ENCODE results near the gene MPPED1. TPM values are rescaled to one million over a fixed set of nuclear protein-coding genes. Genes with fewer than 3 reads are reported as not detected.

Gene MPPED1
- total and polyA plus RNA-seq, 2 donors (not counting 1 experiment from before 2014, with no cell fraction given): not detected

GRCh38 chr22:43413826-43414225 is 2.0 kb downstream of the MPPED1 start:
- no peaks in the 10 kb centered on the region for H4K20me1 ChIP-seq (ENCODE audit: control insufficient read depth, extremely low read depth, insufficient read depth, low read length)
- DNase-seq (ENCODE audit: low read depth in 2 of 2): no peak
- H3K36me3 ChIP-seq (ENCODE audit: control insufficient read depth, insufficient read depth, low read length): no peaks in the 10 kb centered on the region
- H2AFZ ChIP-seq (ENCODE audit: low read length): no peak overlapping the region
- H3K4me3 ChIP-seq (replicated peaks in 1 of 4; ENCODE audit: control extremely low read depth in 1 of 4, insufficient read depth in 1 of 4, low read depth in 3 of 4, low read length in 4 of 4): no peak overlapping the region
- no peaks in the 10 kb centered on the region for H3K4me1 ChIP-seq (ENCODE audit: control insufficient read depth, extremely low read depth, insufficient read depth, low read length)
- no peaks in the 10 kb centered on the region for H3K9me3 ChIP-seq (ENCODE audit: control insufficient read depth, insufficient read depth, low read depth, low read length)
- peaks cover 33% of the 10 kb centered on the region for H3K27me3 ChIP-seq (ENCODE audit: control insufficient read depth, insufficient read depth, low read length)
- no peak overlapping the region for H3K27ac ChIP-seq (ENCODE audit: insufficient read depth, low read length)
- no peak overlapping the region for H3K4me2 ChIP-seq (ENCODE audit: extremely low read depth, insufficient read depth, low read length)
- no peaks in the 10 kb centered on the region for H3K79me2 ChIP-seq (ENCODE audit: control insufficient read depth, insufficient read depth, low read length)
- H3K9ac ChIP-seq (ENCODE audit: insufficient read depth, low read length): no peak overlapping the region
- TF ChIP-seq CTCF (conservative IDR thresholded peaks at IDR 0.05 in 1 of 2, IDR thresholded peaks at IDR 0.05 in 1 of 2; ENCODE audit: low read depth in 1 of 2, low read length in 2 of 2) (no peak), EZH2 (IDR thresholded peaks at IDR 0.05; ENCODE audit: low read length, missing control alignments) (no peak)

- peaks cover 26% of the 10 kb centered on the region for H3K27me3 ChIP-seq (ENCODE audit: control insufficient read depth, insufficient read depth, low read length)
- H3K36me3 ChIP-seq (ENCODE audit: control insufficient read depth, insufficient read depth, low read length): no peaks in the 10 kb centered on the region
- DNase-seq (ENCODE audit: low read depth in 2 of 2): no peak
- H3K27ac ChIP-seq (ENCODE audit: insufficient read depth, low read length): no peak overlapping the region
- no peak overlapping the region for H2AFZ ChIP-seq (ENCODE audit: low read length)
- no peaks in the 10 kb centered on the region for H3K9me3 ChIP-seq (ENCODE audit: control insufficient read depth, insufficient read depth, low read depth, low read length)
- TF ChIP-seq EZH2 (IDR thresholded peaks at IDR 0.05; ENCODE audit: low read length, missing control alignments) (no peak), CTCF (conservative IDR thresholded peaks at IDR 0.05 in 1 of 2, IDR thresholded peaks at IDR 0.05 in 1 of 2; ENCODE audit: low read depth in 1 of 2, low read length in 2 of 2) (no peak)
- no peaks in the 10 kb centered on the region for H3K4me1 ChIP-seq (ENCODE audit: control insufficient read depth, extremely low read depth, insufficient read depth, low read length)
- no peak overlapping the region for H3K4me2 ChIP-seq (ENCODE audit: extremely low read depth, insufficient read depth, low read length)
- no peak overlapping the region for H3K4me3 ChIP-seq (replicated peaks in 1 of 4; ENCODE audit: control extremely low read depth in 1 of 4, insufficient read depth in 1 of 4, low read depth in 3 of 4, low read length in 4 of 4)
- no peaks in the 10 kb centered on the region for H4K20me1 ChIP-seq (ENCODE audit: control insufficient read depth, extremely low read depth, insufficient read depth, low read length)
- H3K79me2 ChIP-seq (ENCODE audit: control insufficient read depth, insufficient read depth, low read length): no peaks in the 10 kb centered on the region
- H3K9ac ChIP-seq (ENCODE audit: insufficient read depth, low read length): no peak overlapping the region
Measured at GRCh38 chr22:43415681-43416080, 3.9 kb downstream of the MPPED1 start.

- Histone ChIP-seq H3K9ac (ENCODE audit: insufficient read depth, low read length) (no peak overlapping the region), H3K27ac (ENCODE audit: insufficient read depth, low read length) (no peak overlapping the region), H3K4me2 (ENCODE audit: extremely low read depth, insufficient read depth, low read length) (no peak overlapping the region), H4K20me1 (ENCODE audit: control insufficient read depth, extremely low read depth, insufficient read depth, low read length) (no peaks in the 10 kb centered on the region), H3K27me3 (ENCODE audit: control insufficient read depth, insufficient read depth, low read length) (peaks cover 16% of the 10 kb centered on the region), H3K36me3 (ENCODE audit: control insufficient read depth, insufficient read depth, low read length) (no peaks in the 10 kb centered on the region), H3K9me3 (ENCODE audit: control insufficient read depth, insufficient read depth, low read depth, low read length) (no peaks in the 10 kb centered on the region), H3K4me3 (replicated peaks in 1 of 4; ENCODE audit: control extremely low read depth in 1 of 4, insufficient read depth in 1 of 4, low read depth in 3 of 4, low read length in 4 of 4) (no peak overlapping the region), H3K79me2 (ENCODE audit: control insufficient read depth, insufficient read depth, low read length) (no peaks in the 10 kb centered on the region), H3K4me1 (ENCODE audit: control insufficient read depth, extremely low read depth, insufficient read depth, low read length) (no peaks in the 10 kb centered on the region), H2AFZ (ENCODE audit: low read length) (no peak overlapping the region)
- DNase-seq (ENCODE audit: low read depth in 2 of 2): no peak
- no peak for TF ChIP-seq EZH2 (IDR thresholded peaks at IDR 0.05; ENCODE audit: low read length, missing control alignments)
- no peak for TF ChIP-seq CTCF (conservative IDR thresholded peaks at IDR 0.05 in 1 of 2, IDR thresholded peaks at IDR 0.05 in 1 of 2; ENCODE audit: low read depth in 1 of 2, low read length in 2 of 2)
Measured at GRCh38 chr22:43417555-43417954, 5.7 kb downstream of the MPPED1 start.
